Measurements from ENCODE around the gene DIPK1B.

Gene DIPK1B

GRCh38 chr9:136729144-136729543 lies 16.8 kb downstream of the DIPK1B start:
- peaks cover 25% of the 10 kb centered on the region for H3K79me2 ChIP-seq (ENCODE audit: insufficient read depth, low read length)
- H3K27me3 ChIP-seq (ENCODE audit: insufficient read depth, low read length, poor library complexity), result no peaks in the 10 kb centered on the region
- no peak overlapping the region for H2AFZ ChIP-seq (ENCODE audit: low read depth, low read length)
- H3K9me3 ChIP-seq (ENCODE audit: insufficient read depth, low read length, severe bottlenecking), result no peaks in the 10 kb centered on the region
- peaks cover 31% of the 10 kb centered on the region for H4K20me1 ChIP-seq (ENCODE audit: insufficient read depth, low read length)
- peaks cover 27% of the 10 kb centered on the region for H3K36me3 ChIP-seq (ENCODE audit: insufficient read depth, low read length)
- peak overlapping the region; percentile 68 for H3K4me2 ChIP-seq (ENCODE audit: insufficient read depth, low read length)
- H3K9ac ChIP-seq (ENCODE audit: low read depth, low read length), result peak overlapping the region; percentile 56; the same call in 1 of the 2 replicates
- peak overlapping the region in 1 of 2 experiments; percentile 63; a peak in 1 of 4 replicates for H3K4me3 ChIP-seq (ENCODE audit: low read depth in 1 of 2, low read length in 2 of 2)
- TF ChIP-seq CTCF (IDR thresholded peaks at IDR 0.05; ENCODE audit: borderline replicate concordance, extremely low read depth, low read length, poor library complexity, severe bottlenecking) (no peak), EZH2 (IDR thresholded peaks at IDR 0.05; ENCODE audit: borderline replicate concordance, low read depth, low read length, severe bottlenecking) (no peak)
- DNase-seq, result no peak
- no peak overlapping the region for H3K27ac ChIP-seq (ENCODE audit: low read length)
- ATAC-seq (ENCODE audit: insufficient read depth, low read depth), result no peak
- peaks cover 33% of the 10 kb centered on the region for H3K4me1 ChIP-seq (ENCODE audit: insufficient read depth, low read length)

- H3K9ac ChIP-seq (ENCODE audit: low read depth, low read length), result no peak overlapping the region
- ATAC-seq (ENCODE audit: insufficient read depth, low read depth) (no peak), DNase-seq (no peak)
- H4K20me1 ChIP-seq (ENCODE audit: insufficient read depth, low read length), result peaks cover 25% of the 10 kb centered on the region
- no peaks in the 10 kb centered on the region for H3K27me3 ChIP-seq (ENCODE audit: insufficient read depth, low read length, poor library complexity)
- no peaks in the 10 kb centered on the region for H3K9me3 ChIP-seq (ENCODE audit: insufficient read depth, low read length, severe bottlenecking)
- H3K79me2 ChIP-seq (ENCODE audit: insufficient read depth, low read length), result peaks cover 25% of the 10 kb centered on the region
- no peak overlapping the region for H2AFZ ChIP-seq (ENCODE audit: low read depth, low read length)
- no peak for TF ChIP-seq EZH2 (IDR thresholded peaks at IDR 0.05; ENCODE audit: borderline replicate concordance, low read depth, low read length, severe bottlenecking)
- no peak for TF ChIP-seq CTCF (IDR thresholded peaks at IDR 0.05; ENCODE audit: borderline replicate concordance, extremely low read depth, low read length, poor library complexity, severe bottlenecking)
- H3K27ac ChIP-seq (ENCODE audit: low read length), result no peak overlapping the region
- H3K4me2 ChIP-seq (ENCODE audit: insufficient read depth, low read length), result no peak overlapping the region; the same call in 1 of the 2 replicates
- peaks cover 19% of the 10 kb centered on the region for H3K36me3 ChIP-seq (ENCODE audit: insufficient read depth, low read length)
- peaks cover 33% of the 10 kb centered on the region for H3K4me1 ChIP-seq (ENCODE audit: insufficient read depth, low read length)
- no peak overlapping the region for H3K4me3 ChIP-seq (ENCODE audit: low read depth in 1 of 2, low read length in 2 of 2)
These were observed 17.6 kb downstream of the DIPK1B start for GRCh38 chr9:136729926-136730325.

- no peak for TF ChIP-seq EZH2 (IDR thresholded peaks at IDR 0.05; ENCODE audit: borderline replicate concordance, low read depth, low read length, severe bottlenecking)
- Histone ChIP-seq H3K9ac (ENCODE audit: low read depth, low read length) (no peak overlapping the region), H3K4me2 (ENCODE audit: insufficient read depth, low read length) (no peak overlapping the region), H3K27ac (ENCODE audit: low read length) (no peak overlapping the region), H3K79me2 (ENCODE audit: insufficient read depth, low read length) (peaks cover 2% of the 10 kb centered on the region; the same call in 1 of the 2 replicates), H2AFZ (ENCODE audit: low read depth, low read length) (no peak overlapping the region), H3K4me1 (ENCODE audit: insufficient read depth, low read length) (peaks cover 13% of the 10 kb centered on the region), H3K9me3 (ENCODE audit: insufficient read depth, low read length, severe bottlenecking) (no peaks in the 10 kb centered on the region), H3K27me3 (ENCODE audit: insufficient read depth, low read length, poor library complexity) (no peaks in the 10 kb centered on the region), H4K20me1 (ENCODE audit: insufficient read depth, low read length) (no peaks in the 10 kb centered on the region), H3K4me3 (ENCODE audit: low read depth in 1 of 2, low read length in 2 of 2) (no peak overlapping the region), H3K36me3 (ENCODE audit: insufficient read depth, low read length) (no peaks in the 10 kb centered on the region)
- no peak for ATAC-seq (ENCODE audit: insufficient read depth, low read depth)
- DNase-seq, result no peak
These were observed 20.2 kb downstream of the DIPK1B start for GRCh38 chr9:136732444-136733178.

GRCh38 chr9:136733611-136734010 lies 21.2 kb downstream of the DIPK1B start:
- no peak overlapping the region for H3K4me2 ChIP-seq (ENCODE audit: insufficient read depth, low read length)
- peaks cover 8% of the 10 kb centered on the region for H3K4me1 ChIP-seq (ENCODE audit: insufficient read depth, low read length)
- no peak overlapping the region for H3K9ac ChIP-seq (ENCODE audit: low read depth, low read length)

More at GRCh38 chr9:136733611-136734010, 21.2 kb downstream of the DIPK1B start:
- Histone ChIP-seq H3K79me2 (ENCODE audit: insufficient read depth, low read length) (no peaks in the 10 kb centered on the region), H3K27ac (ENCODE audit: low read length) (no peak overlapping the region), H3K9me3 (ENCODE audit: insufficient read depth, low read length, severe bottlenecking) (no peaks in the 10 kb centered on the region), H4K20me1 (ENCODE audit: insufficient read depth, low read length) (no peaks in the 10 kb centered on the region), H3K27me3 (ENCODE audit: insufficient read depth, low read length, poor library complexity) (no peaks in the 10 kb centered on the region), H3K4me3 (ENCODE audit: low read depth in 1 of 2, low read length in 2 of 2) (no peak overlapping the region), H2AFZ (ENCODE audit: low read depth, low read length) (no peak overlapping the region), H3K36me3 (ENCODE audit: insufficient read depth, low read length) (no peaks in the 10 kb centered on the region)
- no peak for ATAC-seq (ENCODE audit: insufficient read depth, low read depth)
- TF ChIP-seq CTCF (IDR thresholded peaks at IDR 0.05; ENCODE audit: borderline replicate concordance, extremely low read depth, low read length, poor library complexity, severe bottlenecking), result no peak
- TF ChIP-seq EZH2 (IDR thresholded peaks at IDR 0.05; ENCODE audit: borderline replicate concordance, low read depth, low read length, severe bottlenecking), result no peak
- no peak for DNase-seq
